Fibroblast of upper back skin (primary cell): ENCODE measurements around the gene FOXR1.
"Not testable (repeated sequence)": the region's sequence is repeated elsewhere in the genome, so short reads cannot be mapped to it uniquely, and the experiment has no call there.

Experiments used
- DNase-seq: peaks from one replicate; pipeline ENCODE4 v3.0.0-alpha.2; 2013

FOXR1 gene

GRCh38 chr11:118947091-118947490 lies 24.5 kb upstream of the FOXR1 start:
- DNase-seq: no peak

GRCh38 chr11:118948000-118948399 lies 23.6 kb upstream of the FOXR1 start:
- DNase-seq: no peak

GRCh38 chr11:118953265-118953664 lies 18.3 kb upstream of the FOXR1 start:
- DNase-seq: no peak

GRCh38 chr11:118953976-118954375 lies 17.6 kb upstream of the FOXR1 start:
- not testable (repeated sequence) for DNase-seq

- DNase-seq: peak; percentile 74
These were observed 15.3 kb upstream of the FOXR1 start, which contains the start of gene UPK2 for GRCh38 chr11:118956094-118956846. Gene UPK2 (plus strand): TSS chr11:118956298. CDS start chr11:118956351, 53 bp downstream.

GRCh38 chr11:118956847-118957469 lies 14.6 kb upstream of the FOXR1 start:
- no peak for DNase-seq

- no peak for DNase-seq
These were observed 14.0 kb upstream of the FOXR1 start for GRCh38 chr11:118957549-118957948.

- DNase-seq: no peak
These were observed 13.6 kb upstream of the FOXR1 start for GRCh38 chr11:118957968-118958367.

- no peak for DNase-seq
These were observed 13.0 kb upstream of the FOXR1 start for GRCh38 chr11:118958577-118958976.

- no peak for DNase-seq
These were observed 10.4 kb upstream of the FOXR1 start for GRCh38 chr11:118961189-118961588.

GRCh38 chr11:118961591-118961990 lies 10.0 kb upstream of the FOXR1 start:
- DNase-seq: no peak

GRCh38 chr11:118969508-118969907 lies 2.1 kb upstream of the FOXR1 start:
- DNase-seq: not testable (repeated sequence)

- DNase-seq: no peak
These were observed 2.4 kb downstream of the FOXR1 start for GRCh38 chr11:118973985-118974384.

GRCh38 chr11:118975771-118976709 lies 4.5 kb downstream of the FOXR1 start:
- DNase-seq: no peak

- DNase-seq: no peak
These were observed 7.9 kb downstream of the FOXR1 start for GRCh38 chr11:118979434-118979833.

- no peak for DNase-seq
These were observed 8.8 kb downstream of the FOXR1 start for GRCh38 chr11:118980191-118980881.

- DNase-seq: not testable (repeated sequence)
These were observed 12.8 kb downstream of the FOXR1 start for GRCh38 chr11:118984337-118984736.

GRCh38 chr11:118984825-118985224 lies 13.3 kb downstream of the FOXR1 start:
- no peak for DNase-seq

- no peak for DNase-seq
These were observed 16.7 kb downstream of the FOXR1 start for GRCh38 chr11:118988280-118988679.

GRCh38 chr11:118991486-118992038 lies 20.0 kb downstream of the FOXR1 start:
- DNase-seq: not testable (repeated sequence)

- peak; percentile 45 for DNase-seq
These were observed 25.5 kb downstream of the FOXR1 start for GRCh38 chr11:118996926-118997626.
